H9 (cell line): ENCODE data around the gene CYP39A1. TPM values are rescaled to one million over a fixed set of nuclear protein-coding genes. Genes with fewer than 3 reads are reported as not detected.

ENCODE experiments used
- DNase-seq: peaks from one replicate; pipeline ENCODE4 v3.0.0-alpha.2; 2017
- H2AFZ ChIP-seq: one replicate; pipeline ENCODE4 v1.6.1; 2013; ENCODE audit warnings: mild to moderate bottlenecking, low read length, control low read depth, moderate library complexity
- H2AK5ac ChIP-seq: 2 replicates; pipeline ENCODE4 v1.6.1; 2013; ENCODE audit warnings: low read length, control low read depth, mixed read lengths; ENCODE audit not compliant: insufficient read length
- H2BK120ac ChIP-seq: one replicate; pipeline ENCODE4 v1.6.1; 2013; ENCODE audit warnings: low read depth, mild to moderate bottlenecking, low read length, control low read depth, inconsistent platforms; ENCODE audit not compliant: poor library complexity, severe bottlenecking
- H2BK12ac ChIP-seq: 2 replicates; pipeline ENCODE4 v1.6.1; 2013; ENCODE audit warnings: low read length, control low read depth, mixed read lengths, low read depth; ENCODE audit not compliant: insufficient read length
- H2BK15ac ChIP-seq: 2 replicates; pipeline ENCODE4 v1.6.1; 2013; ENCODE audit warnings: low read depth, low read length, control low read depth
- H2BK20ac ChIP-seq: one replicate; pipeline ENCODE4 v1.6.1; 2013; ENCODE audit warnings: low read depth, mild to moderate bottlenecking, low read length, control low read depth, inconsistent platforms; ENCODE audit not compliant: poor library complexity, severe bottlenecking
- H2BK5ac ChIP-seq: 2 replicates; pipeline ENCODE4 v1.6.1; 2013; ENCODE audit warnings: low read length, control low read depth, mixed read lengths; ENCODE audit not compliant: insufficient read length
- H3K14ac ChIP-seq: 2 replicates; pipeline ENCODE4 v1.6.1; 2013; ENCODE audit warnings: low read length, control low read depth; ENCODE audit not compliant: insufficient read depth
- H3K18ac ChIP-seq: 2 replicates; pipeline ENCODE4 v1.6.1; 2013; ENCODE audit warnings: low read depth, mild to moderate bottlenecking, mixed read lengths, low read length, control low read depth; ENCODE audit not compliant: insufficient read length
- H3K23ac ChIP-seq: 2 replicates; pipeline ENCODE4 v1.6.1; 2013; ENCODE audit warnings: low read length, control low read depth, mixed read lengths, low read depth; ENCODE audit not compliant: insufficient read length
- H3K23me2 ChIP-seq: 2 replicates; pipeline ENCODE4 v1.6.1; 2013; ENCODE audit warnings: low read depth, mild to moderate bottlenecking, mixed read lengths, low read length, control low read depth; ENCODE audit not compliant: insufficient read length, poor library complexity, severe bottlenecking
- H3K27ac ChIP-seq: 2 replicates; pipeline ENCODE4 v1.5.1; 2013; ENCODE audit warnings: low read length, control low read depth, mixed read lengths, low read depth; ENCODE audit not compliant: insufficient read length
- H3K27me3 ChIP-seq: 2 replicates; pipeline ENCODE4 v1.6.1; 2013; ENCODE audit warnings: low read length, control low read depth, inconsistent platforms; ENCODE audit not compliant: insufficient read depth
- H3K4ac ChIP-seq: 2 replicates; pipeline ENCODE4 v1.6.1; 2013; ENCODE audit warnings: low read depth, mild to moderate bottlenecking, control low read depth, inconsistent platforms, low read length, moderate library complexity
- H3K4me1 ChIP-seq: 2 replicates; pipeline ENCODE4 v1.6.1; 2013; ENCODE audit warnings: low read length, control low read depth, inconsistent platforms; ENCODE audit not compliant: insufficient read depth
- H3K4me2 ChIP-seq: 2 replicates; pipeline ENCODE4 v1.6.1; 2013; ENCODE audit warnings: low read length, control low read depth, mixed read lengths; ENCODE audit not compliant: insufficient read length, insufficient read depth
- H3K56ac ChIP-seq: 2 replicates; pipeline ENCODE4 v1.6.1; 2013; ENCODE audit warnings: low read depth, mild to moderate bottlenecking, mixed read lengths, low read length, control low read depth; ENCODE audit not compliant: insufficient read length
- H3K79me1 ChIP-seq: 2 replicates; pipeline ENCODE4 v1.6.1; 2013; ENCODE audit warnings: low read depth, mild to moderate bottlenecking, moderate library complexity, low read length, control low read depth, inconsistent platforms; ENCODE audit not compliant: insufficient read depth, poor library complexity, severe bottlenecking
- H3K79me2 ChIP-seq: 2 replicates; pipeline ENCODE4 v1.6.1; 2013; ENCODE audit warnings: low read length, control low read depth, inconsistent platforms; ENCODE audit not compliant: insufficient read depth
- H3K9ac ChIP-seq: 2 replicates; pipeline ENCODE4 v1.6.1; 2013; ENCODE audit warnings: low read length, control low read depth, mixed read lengths; ENCODE audit not compliant: insufficient read length; ENCODE audit errors: extremely low read depth
- H3K9me3 ChIP-seq: one replicate; pipeline ENCODE4 v1.6.1; 2013; ENCODE audit warnings: low read depth, low read length, inconsistent platforms; ENCODE audit not compliant: control insufficient read depth
- H3T11ph ChIP-seq: one replicate; pipeline ENCODE4 v1.6.1; 2013; ENCODE audit warnings: mild to moderate bottlenecking, low read length, control low read depth, inconsistent platforms
- H4K20me1 ChIP-seq: one replicate; pipeline ENCODE4 v1.6.1; 2013; ENCODE audit not compliant: control insufficient read depth, insufficient read length, insufficient read depth
- H4K5ac ChIP-seq: 2 replicates; pipeline ENCODE4 v1.6.1; 2013; ENCODE audit warnings: low read depth, mild to moderate bottlenecking, mixed read lengths, low read length, control low read depth; ENCODE audit not compliant: insufficient read length
- H4K8ac ChIP-seq: replicated peaks from 2 replicates; pipeline ENCODE4 v1.6.1; 2013; ENCODE audit warnings: low read length, control low read depth, mixed read lengths, low read depth; ENCODE audit not compliant: insufficient read length
- H4K91ac ChIP-seq: 2 replicates; pipeline ENCODE4 v1.6.1; 2013; ENCODE audit warnings: low read depth, mild to moderate bottlenecking, moderate library complexity, mixed read lengths, low read length, control low read depth; ENCODE audit not compliant: insufficient read length
- H3K27ac Mint-ChIP-seq, 3 experiments: 2 replicates in 2 of 3; 3 replicates in 1 of 3; pipeline ENCODE4 v1.8.0; 2020 to 2021; ENCODE audit warnings: mixed read lengths in 3 of 3, mild to moderate bottlenecking in 1 of 3, moderate library complexity in 1 of 3
- H3K27me3 Mint-ChIP-seq: 2 replicates; pipeline ENCODE4 v1.8.0; 2021; ENCODE audit warnings: low read depth, mild to moderate bottlenecking, moderate library complexity, mixed read lengths
- H3K36me3 Mint-ChIP-seq, 3 experiments: 2 replicates in 2 of 3; 3 replicates in 1 of 3; pipeline ENCODE4 v1.8.0; 2020 to 2021; ENCODE audit warnings: low read depth in 3 of 3, mixed read lengths in 3 of 3; ENCODE audit not compliant: insufficient read depth in 1 of 3
- H3K4me1 Mint-ChIP-seq, 2 experiments: 2 replicates each; pipeline ENCODE4 v1.8.0; 2020; ENCODE audit warnings: mixed read lengths in 2 of 2
- H3K4me3 Mint-ChIP-seq, 2 experiments: 2 replicates in 1 of 2; 3 replicates in 1 of 2; pipeline ENCODE4 v1.8.0; 2020 to 2021; ENCODE audit warnings: mild to moderate bottlenecking in 2 of 2, mixed read lengths in 2 of 2, moderate library complexity in 1 of 2
- H3K9me3 Mint-ChIP-seq, 2 experiments: 2 replicates in 1 of 2; 3 replicates in 1 of 2; pipeline ENCODE4 v1.8.0; 2020; ENCODE audit warnings: mild to moderate bottlenecking in 2 of 2, mixed read lengths in 2 of 2, moderate library complexity in 1 of 2
- CTCF ChIP-seq: fragments of 200-600 bp; sonication (generic); conservative IDR thresholded peaks from 3 replicates; pipeline ENCODE4 v1.8.0; 2021; ENCODE audit warnings: antibody characterized with exemption, mild to moderate bottlenecking
- WGBS: extraction: QIAGEN DNeasy Blood & Tissue Kit; methylation state at CpG from one replicate; pipeline ENCODE4 v1.1.7; 2013; ENCODE audit warnings: missing lambda C conversion rate, low lambda C conversion rate, mixed read lengths; ENCODE audit not compliant: insufficient read length; ENCODE audit errors: extremely low coverage; 5-methylcytosine and 5-hydroxymethylcytosine counted together
- total RNA-seq: library from RNA; stranded (reverse); gene quantifications from 2 replicates; pipeline ENCODE4 v1.2.1, GENCODE V29; 2021

CYP39A1 gene
- total RNA-seq, 1 experiment from 2014 or later = 0.50 TPM

- H3T11ph ChIP-seq = no peak overlapping the region
- no peak overlapping the region for H2AFZ ChIP-seq
- no peak overlapping the region for H3K23ac ChIP-seq
- Mint-ChIP-seq H3K9me3 (no peaks in the 10 kb centered on the region), H3K36me3 (no peaks in the 10 kb centered on the region), H3K27ac (no peak overlapping the region), H3K27me3 (no peaks in the 10 kb centered on the region), H3K4me3 (no peak overlapping the region), H3K4me1 (peaks cover 6 to 7% of the 10 kb centered on the region in 2 experiments; a peak in 3 of 4 replicates)
- no peak overlapping the region for H2BK20ac ChIP-seq
- H3K4ac ChIP-seq = no peak overlapping the region
- DNase-seq = no peak
- no peaks in the 10 kb centered on the region for H3K79me2 ChIP-seq
- no peaks in the 10 kb centered on the region for H3K23me2 ChIP-seq
- H3K4me2 ChIP-seq = no peak overlapping the region
- H3K4me1 ChIP-seq = no peaks in the 10 kb centered on the region
- no CpG with 5 or more reads among the region's 4 CpGs for WGBS
- no peak overlapping the region for H3K56ac ChIP-seq
- H3K14ac ChIP-seq = no peak overlapping the region
- H3K79me1 ChIP-seq = no peaks in the 10 kb centered on the region
- no peaks in the 10 kb centered on the region for H4K20me1 ChIP-seq
- H2BK12ac ChIP-seq = no peak overlapping the region
- H4K91ac ChIP-seq = no peak overlapping the region
- no peak overlapping the region for H2AK5ac ChIP-seq
- no peak overlapping the region for H3K18ac ChIP-seq
- no peak overlapping the region for H3K9ac ChIP-seq
- H4K5ac ChIP-seq = no peak overlapping the region
- H4K8ac ChIP-seq = no peak overlapping the region
- no peak overlapping the region for H2BK5ac ChIP-seq
- H3K9me3 ChIP-seq = no peaks in the 10 kb centered on the region
- TF ChIP-seq CTCF = peak; percentile 72
- no peak overlapping the region for H3K27ac ChIP-seq
- no peak overlapping the region for H2BK120ac ChIP-seq
- no peaks in the 10 kb centered on the region for H3K27me3 ChIP-seq
- H2BK15ac ChIP-seq = no peak overlapping the region
Observed at GRCh38 chr6:46677314-46677654, 24.7 kb upstream of the CYP39A1 start.
